Transverse colon (tissue), 3 donors: ENCODE results near the gene SWAP70.

Experiments used
- EP300 ChIP-seq: sonication (generic); formaldehyde crosslinking; IDR thresholded peaks from one replicate; pipeline ENCODE4 v1.6.1; 2017; ENCODE audit warnings: antibody characterized with exemption, low read depth
- POLR2A ChIP-seq: fragments of 450-650 bp; IDR thresholded peaks from one replicate; pipeline ENCODE4 v1.6.1; 2016; ENCODE audit warnings: antibody characterized with exemption, mild to moderate bottlenecking, moderate library complexity
- TF ChIP-seq, protein P1 (sequence below), 5 experiments: fragments of 200-600 bp in 3 of 5; fragments of 450-650 bp in 2 of 5; sonication (generic) in 3 of 5; IDR thresholded peaks; 1 replicate in 2 of 5; 2 replicates in 3 of 5; pipeline ENCODE4 v1.5.1; 2016 to 2017; ENCODE audit warnings: antibody characterized with exemption in 5 of 5, inconsistent platforms in 3 of 5, mild to moderate bottlenecking in 2 of 5, moderate library complexity in 1 of 5

DNA sequence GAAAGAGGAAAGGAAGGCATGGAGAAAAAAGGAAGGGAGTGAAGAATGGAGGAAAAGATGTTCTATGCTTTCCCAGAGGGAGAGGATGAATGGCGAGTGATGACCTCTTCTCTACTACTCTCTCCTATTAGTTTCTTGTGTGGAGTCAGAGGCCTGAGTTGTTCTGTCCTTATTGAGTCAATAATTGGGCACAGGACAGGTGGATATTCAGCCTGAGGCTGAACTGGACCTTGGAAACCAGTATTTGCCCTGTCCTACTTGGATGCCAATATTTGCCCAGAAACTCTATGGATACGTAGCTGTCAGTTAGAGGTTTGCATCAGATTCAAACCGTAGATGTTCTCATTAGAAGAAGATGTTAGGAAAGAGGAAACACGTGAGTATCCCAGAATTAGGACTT lies 17.6 kb upstream of the SWAP70 start:
- TF ChIP-seq, protein P1, sequence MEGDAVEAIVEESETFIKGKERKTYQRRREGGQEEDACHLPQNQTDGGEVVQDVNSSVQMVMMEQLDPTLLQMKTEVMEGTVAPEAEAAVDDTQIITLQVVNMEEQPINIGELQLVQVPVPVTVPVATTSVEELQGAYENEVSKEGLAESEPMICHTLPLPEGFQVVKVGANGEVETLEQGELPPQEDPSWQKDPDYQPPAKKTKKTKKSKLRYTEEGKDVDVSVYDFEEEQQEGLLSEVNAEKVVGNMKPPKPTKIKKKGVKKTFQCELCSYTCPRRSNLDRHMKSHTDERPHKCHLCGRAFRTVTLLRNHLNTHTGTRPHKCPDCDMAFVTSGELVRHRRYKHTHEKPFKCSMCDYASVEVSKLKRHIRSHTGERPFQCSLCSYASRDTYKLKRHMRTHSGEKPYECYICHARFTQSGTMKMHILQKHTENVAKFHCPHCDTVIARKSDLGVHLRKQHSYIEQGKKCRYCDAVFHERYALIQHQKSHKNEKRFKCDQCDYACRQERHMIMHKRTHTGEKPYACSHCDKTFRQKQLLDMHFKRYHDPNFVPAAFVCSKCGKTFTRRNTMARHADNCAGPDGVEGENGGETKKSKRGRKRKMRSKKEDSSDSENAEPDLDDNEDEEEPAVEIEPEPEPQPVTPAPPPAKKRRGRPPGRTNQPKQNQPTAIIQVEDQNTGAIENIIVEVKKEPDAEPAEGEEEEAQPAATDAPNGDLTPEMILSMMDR (IDR thresholded peaks at IDR 0.05): no peak
- TF ChIP-seq POLR2A: no peak
- no peak for TF ChIP-seq EP300
